ENCODE measurements around the gene CUL4A.
"Not testable (repeated sequence)": the region's sequence is repeated elsewhere in the genome, so short reads cannot be mapped to it uniquely, and the experiment has no call there.

The CUL4A gene

GRCh38 chr13:113209759-113210421 lies 477 bp downstream of the CUL4A start:
- DNase-seq, result no peak

GRCh38 chr13:113210833-113211232 lies 1.4 kb downstream of the CUL4A start:
- DNase-seq, result no peak

- DNase-seq, result no peak
These were observed 2.4 kb downstream of the CUL4A start for GRCh38 chr13:113211774-113212173.

GRCh38 chr13:113216254-113217048 lies 7.0 kb downstream of the CUL4A start:
- DNase-seq, result peak; percentile 35

GRCh38 chr13:113218586-113218985 lies 9.2 kb downstream of the CUL4A start:
- no peak for DNase-seq

GRCh38 chr13:113219256-113219940 lies 10.0 kb downstream of the CUL4A start:
- DNase-seq, result no peak

GRCh38 chr13:113220141-113220598 lies 10.8 kb downstream of the CUL4A start:
- DNase-seq, result no peak

GRCh38 chr13:113220877-113221276 lies 11.5 kb downstream of the CUL4A start:
- no peak for DNase-seq

GRCh38 chr13:113223070-113223469 lies 13.7 kb downstream of the CUL4A start:
- no peak for DNase-seq

- no peak for DNase-seq
These were observed 15.1 kb downstream of the CUL4A start for GRCh38 chr13:113224486-113224885.

GRCh38 chr13:113225515-113225914 lies 16.1 kb downstream of the CUL4A start:
- DNase-seq, result no peak

GRCh38 chr13:113226873-113227450 lies 17.5 kb downstream of the CUL4A start:
- no peak for DNase-seq

GRCh38 chr13:113229161-113229560 lies 19.7 kb downstream of the CUL4A start:
- no peak for DNase-seq

GRCh38 chr13:113229791-113230190 lies 20.4 kb downstream of the CUL4A start:
- no peak for DNase-seq

- no peak for DNase-seq
These were observed 22.1 kb downstream of the CUL4A start for GRCh38 chr13:113231306-113232207.

- no peak for DNase-seq
These were observed 23.0 kb downstream of the CUL4A start for GRCh38 chr13:113232208-113233003.

GRCh38 chr13:113233101-113233500 lies 23.7 kb downstream of the CUL4A start:
- no peak for DNase-seq

- DNase-seq, result no peak
These were observed 29.1 kb downstream of the CUL4A start for GRCh38 chr13:113238536-113238935.

- no peak for DNase-seq
These were observed 29.9 kb downstream of the CUL4A start for GRCh38 chr13:113239357-113239756.

GRCh38 chr13:113239986-113240385 lies 30.6 kb downstream of the CUL4A start:
- no peak for DNase-seq

- DNase-seq, result not testable (repeated sequence)
These were observed 32.2 kb downstream of the CUL4A start for GRCh38 chr13:113241623-113242022.
